HG03439 (cell line): ENCODE results near the gene BARX1.

Experiments used
- ATAC-seq: cut with Tn5 transposase; IDR thresholded peaks from one replicate; pipeline ENCODE4 v1.9.1; 2021; ENCODE audit warnings: mild to moderate bottlenecking, moderate library complexity; ENCODE audit not compliant: unreplicated experiment

The BARX1 gene

DNA sequence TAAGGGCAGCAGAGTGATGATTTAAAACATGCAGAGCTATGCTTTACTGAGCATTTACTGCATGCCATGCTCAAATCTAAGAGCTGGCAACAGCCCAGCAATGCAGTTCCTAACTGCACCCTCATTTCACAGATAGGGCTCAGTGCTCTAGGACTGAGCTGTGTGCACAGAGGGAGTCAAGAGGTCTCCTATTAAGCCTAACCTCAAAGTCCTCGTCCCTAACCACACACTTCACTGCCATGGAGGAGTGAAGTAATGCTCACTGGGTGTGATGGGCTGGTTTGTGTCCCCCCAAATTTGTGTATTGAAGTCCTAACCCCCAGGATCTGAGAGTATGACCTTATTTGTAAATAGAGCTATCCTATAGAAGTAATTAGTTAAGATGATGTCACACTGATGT, 25.9 kb downstream of the BARX1 start:
- no peak for ATAC-seq

DNA sequence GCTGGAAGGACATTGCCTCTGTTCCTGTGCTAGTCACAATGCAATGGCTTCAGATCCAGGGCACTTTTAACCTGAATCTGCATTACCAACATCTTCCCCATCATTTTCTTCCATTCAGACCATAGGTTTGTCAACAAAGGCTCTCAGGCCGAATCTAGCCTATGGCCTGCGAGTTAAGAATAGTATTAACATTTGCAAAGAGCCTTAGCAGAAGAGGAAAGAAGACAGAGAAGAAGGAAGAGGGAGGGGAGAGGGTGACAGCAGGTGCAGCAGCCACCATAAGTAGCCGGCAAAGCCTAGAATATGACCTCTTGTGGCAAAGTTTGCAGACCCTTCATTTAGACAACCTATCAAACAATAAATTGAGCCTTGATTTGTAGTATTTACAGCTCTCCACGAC, 32.6 kb downstream of the BARX1 start:
- no peak for ATAC-seq

DNA sequence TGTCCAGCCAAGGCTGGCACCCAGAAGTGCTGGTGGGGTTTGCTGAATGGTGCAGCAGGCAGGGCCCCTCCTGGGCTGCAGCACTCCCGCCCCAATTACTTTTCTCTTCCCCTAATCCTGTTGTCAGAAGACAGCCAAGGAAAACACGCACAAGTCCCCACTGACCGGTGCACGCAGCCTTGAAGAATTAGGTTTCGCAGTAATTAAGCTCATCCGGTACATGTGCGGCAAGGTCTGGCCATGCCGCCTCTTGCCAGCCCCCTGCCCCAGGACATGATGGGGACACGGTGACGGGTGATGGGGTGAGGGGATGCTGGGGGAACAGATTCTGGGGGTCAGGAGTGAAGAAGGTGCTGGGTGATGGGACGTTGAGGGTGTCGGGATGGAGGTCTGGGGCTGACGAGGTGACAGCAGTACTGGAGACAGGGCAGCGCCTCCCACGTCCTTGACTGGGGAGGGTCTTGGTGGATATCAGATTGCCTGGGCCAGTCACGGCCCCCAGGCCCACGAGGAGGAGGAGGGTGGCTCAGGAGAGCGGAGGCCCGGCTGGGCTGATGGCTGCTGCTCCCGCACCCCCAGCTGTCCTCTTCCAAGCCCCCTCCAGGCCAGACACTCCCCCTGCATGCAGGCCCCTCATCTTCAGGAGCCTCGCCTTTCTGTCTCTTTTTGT, 34.9 kb downstream of the BARX1 start:
- no peak for ATAC-seq

DNA sequence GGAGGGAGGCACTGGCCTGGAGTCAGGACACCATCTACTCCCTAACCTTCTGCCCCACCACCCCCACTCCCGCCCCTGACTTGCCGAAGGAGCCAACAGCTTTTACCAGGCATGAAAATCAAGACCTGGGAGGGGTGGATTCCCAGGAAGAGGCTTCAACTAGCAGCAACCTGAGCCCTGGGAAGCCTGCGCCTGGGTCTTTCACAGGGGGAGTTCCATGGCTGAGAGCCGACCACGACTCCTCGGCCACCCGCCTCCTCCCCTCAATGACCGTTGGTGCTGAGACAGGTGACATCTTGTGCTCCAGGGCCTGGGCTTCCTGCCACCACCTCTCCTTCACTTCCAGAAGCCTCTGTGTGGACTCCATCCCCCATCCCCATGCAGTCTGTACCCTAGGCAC, 37.1 kb downstream of the BARX1 start:
- no peak for ATAC-seq

DNA sequence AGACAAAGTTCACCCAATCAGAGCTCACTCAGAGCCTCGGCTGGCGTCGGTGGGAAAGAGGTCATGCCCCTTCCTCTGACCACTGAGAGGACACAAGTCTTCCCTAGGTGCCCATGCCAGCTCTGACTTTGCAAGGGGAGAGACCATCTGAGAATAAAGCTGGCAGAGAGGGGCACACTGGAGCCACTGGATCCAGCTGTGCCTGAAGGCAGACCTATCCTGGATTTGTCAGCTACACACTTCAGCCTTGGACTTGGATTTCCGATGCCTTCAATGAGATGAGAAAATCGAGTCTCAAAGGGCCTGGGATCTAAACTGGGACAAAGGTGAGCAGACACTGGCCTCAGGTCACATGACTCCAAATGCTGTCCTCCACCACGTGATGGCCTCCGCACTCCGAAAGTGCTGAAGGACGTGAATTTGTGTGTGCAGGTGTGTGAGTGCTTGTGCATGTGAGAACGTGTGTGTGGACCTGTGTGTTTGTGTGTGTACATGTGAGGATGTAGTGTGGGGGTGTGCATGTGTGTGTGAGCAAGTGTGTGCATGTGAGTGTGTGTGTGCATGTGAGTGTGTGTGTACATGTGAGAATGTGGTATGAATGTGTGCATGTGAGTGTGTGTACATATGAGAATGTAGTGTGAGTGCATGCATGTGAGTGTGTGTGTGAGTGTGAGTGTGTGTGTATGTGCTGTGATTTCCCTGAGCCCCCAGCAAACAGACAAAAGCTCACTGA, 37.9 kb downstream of the BARX1 start:
- no peak for ATAC-seq

DNA sequence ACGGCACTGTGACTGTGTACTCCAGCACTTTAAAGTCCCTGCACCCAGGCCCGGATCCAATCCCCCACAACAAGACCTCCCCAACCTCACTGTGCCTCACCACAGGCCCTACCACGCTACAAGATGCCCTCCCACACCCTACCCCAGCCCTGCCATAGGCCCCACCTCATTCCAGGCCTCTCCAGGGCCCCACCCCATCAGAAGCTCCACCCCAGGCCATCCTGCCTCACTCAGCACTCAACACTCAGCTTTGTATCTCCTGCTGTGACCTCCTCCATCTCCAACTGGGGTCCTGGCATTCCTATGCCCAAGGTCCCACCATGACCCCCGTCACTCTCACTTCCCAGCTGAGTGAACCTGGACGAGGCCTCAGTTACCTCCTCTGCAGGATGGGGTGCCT, 38.8 kb downstream of the BARX1 start:
- no peak for ATAC-seq

DNA sequence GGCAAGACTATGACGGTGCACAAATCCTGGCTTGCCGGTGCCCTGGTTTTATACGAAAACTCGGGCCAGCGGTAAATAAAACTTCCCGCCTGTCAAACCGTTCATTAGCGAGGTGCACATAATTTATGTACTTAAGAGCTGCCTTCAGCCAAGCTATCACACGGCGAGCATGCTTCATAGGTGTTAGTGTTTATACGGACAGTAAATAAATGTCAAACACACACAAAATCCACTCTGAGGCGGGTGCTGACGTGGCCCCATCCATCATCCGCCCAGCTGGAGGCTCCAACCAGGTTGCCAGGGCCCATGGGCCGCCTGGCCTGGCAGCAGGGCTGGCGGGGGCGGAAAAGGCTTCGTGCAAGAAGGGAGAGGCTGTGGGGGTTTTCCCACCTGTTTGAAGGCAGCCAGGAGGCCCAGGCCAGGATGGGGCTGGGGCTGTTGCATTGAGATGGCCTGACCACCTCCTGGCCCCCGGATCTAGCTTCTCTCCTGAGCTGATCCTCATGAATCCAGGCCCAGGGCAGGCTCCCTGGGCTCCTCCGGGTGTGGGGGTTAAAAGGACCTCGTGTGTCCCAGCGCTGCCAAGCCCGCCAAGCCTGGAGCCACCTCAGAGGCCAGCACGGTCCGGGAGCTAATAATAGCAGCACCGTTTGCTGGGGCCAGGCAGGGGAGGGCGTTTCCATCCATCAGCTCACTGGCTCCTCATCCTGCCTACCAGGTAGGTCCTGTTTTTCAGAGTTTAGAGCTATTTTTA, 43.2 kb downstream of the BARX1 start:
- no peak for ATAC-seq

DNA sequence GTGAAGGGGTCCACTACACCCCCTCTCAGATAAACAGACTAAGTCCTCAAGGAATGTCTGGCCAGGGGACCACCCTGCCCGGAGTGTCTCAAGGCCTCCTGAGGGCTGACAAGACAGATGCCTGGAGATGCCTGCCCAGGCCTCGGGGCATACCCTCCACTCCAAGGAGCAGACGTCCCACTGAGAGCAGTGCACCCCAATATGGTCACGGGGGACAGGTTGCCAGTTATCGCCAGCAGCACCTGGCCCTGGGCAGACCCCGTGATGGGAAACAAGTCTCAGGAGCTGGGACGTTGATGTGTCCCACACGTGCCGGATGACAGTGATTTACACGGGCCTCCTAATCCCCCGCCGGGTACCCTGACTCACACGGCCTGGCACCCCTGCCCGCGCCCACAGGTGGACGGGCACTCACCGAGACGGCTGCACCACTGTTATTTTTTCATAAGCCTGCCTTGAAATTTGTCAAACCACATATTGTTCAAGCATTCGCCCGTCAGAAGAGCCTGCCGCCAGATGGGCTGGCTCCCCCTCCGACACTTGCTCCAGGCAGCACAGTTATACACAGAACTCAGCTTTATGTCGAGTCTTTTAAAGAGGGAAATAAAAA, 43.9 kb downstream of the BARX1 start:
- ATAC-seq: no peak

DNA sequence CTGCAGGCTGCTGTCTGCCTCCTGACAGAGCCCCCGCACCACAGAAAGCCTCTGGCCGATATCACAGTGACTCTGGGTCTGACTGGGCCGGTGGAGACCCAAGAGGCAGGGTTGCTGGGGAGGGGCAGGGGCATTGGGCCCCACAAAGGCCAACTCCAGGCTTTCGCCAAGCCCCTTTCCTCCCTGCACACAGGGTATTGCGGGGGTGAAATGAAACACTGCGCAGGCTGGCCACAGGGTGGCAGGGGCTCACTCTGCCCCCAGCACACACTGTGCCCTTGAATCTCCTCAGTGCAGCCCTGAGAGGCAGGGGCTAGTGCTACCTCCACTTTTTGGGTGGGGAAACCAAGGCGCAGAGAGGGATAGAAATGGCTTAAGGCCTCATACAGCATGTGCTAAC, 44.6 kb downstream of the BARX1 start:
- ATAC-seq: no peak

DNA sequence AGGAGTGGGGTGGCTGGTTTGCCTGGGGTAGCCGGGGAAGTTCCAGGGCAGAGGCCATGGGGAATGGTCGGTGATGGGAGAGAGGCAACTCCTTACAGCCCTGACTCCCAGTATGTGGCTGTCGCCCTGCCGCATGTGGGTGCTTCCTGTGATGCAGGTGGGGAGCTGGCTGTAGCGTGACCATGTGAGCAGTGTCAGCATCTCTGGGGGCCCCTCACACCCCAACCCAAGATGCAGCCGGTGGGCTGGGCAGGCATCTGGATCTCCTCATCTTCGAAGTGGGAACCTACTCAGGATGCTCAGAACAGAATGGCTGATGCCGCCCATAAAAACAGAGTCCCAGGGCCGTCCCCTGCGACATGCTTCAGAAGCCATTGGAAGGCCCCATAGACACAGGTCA, 45.0 kb downstream of the BARX1 start:
- no peak for ATAC-seq

DNA sequence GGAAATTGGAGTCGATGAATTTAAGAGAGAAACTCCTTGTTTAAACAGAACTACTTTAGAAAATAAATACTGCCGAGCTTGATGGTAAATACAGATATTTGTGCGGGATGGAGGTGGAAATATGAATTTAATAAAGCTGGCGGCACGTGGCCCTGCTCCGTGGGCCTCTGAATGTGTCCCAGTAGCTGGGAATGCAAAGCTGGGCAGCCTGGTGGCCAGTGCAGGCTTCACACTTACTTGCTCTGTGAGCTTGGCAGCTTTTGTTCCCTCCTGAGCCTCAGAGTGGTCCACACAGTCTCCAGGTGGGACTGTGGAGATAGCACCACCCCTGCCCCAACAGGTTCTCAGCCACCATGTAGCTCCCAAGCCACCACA, 45.9 kb downstream of the BARX1 start:
- no peak for ATAC-seq

DNA sequence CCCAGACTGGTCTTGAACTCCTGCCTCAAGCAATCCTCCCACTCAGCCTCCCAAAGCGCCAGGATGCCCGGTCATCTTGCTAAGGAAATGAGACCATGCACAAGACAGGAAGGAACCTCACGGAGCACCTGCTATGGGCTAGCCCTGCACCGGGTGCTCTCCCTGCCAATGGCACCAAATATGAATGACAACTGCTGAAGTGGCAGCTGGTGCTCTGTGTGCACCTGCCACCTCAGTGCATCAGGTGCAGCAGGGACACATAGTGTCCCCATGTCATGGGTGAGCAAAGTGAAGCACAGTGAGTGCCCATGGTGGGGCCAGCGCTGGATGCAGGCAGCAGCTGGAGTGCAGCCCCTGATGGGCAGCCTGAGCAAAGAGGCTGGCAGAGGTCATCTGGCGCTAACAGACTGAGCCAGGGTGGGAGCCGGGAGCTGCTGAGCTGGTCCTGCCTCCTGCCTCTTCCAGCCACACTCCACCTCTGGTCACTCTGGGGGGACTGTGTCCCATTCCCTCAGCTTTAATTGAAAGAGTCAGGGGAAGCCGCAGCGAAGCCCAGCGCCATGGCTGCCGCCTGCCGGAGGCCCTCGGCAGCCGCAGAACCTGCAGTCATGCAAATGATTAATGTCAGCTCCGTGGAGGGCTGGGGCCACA, 46.4 kb downstream of the BARX1 start:
- ATAC-seq: no peak

DNA sequence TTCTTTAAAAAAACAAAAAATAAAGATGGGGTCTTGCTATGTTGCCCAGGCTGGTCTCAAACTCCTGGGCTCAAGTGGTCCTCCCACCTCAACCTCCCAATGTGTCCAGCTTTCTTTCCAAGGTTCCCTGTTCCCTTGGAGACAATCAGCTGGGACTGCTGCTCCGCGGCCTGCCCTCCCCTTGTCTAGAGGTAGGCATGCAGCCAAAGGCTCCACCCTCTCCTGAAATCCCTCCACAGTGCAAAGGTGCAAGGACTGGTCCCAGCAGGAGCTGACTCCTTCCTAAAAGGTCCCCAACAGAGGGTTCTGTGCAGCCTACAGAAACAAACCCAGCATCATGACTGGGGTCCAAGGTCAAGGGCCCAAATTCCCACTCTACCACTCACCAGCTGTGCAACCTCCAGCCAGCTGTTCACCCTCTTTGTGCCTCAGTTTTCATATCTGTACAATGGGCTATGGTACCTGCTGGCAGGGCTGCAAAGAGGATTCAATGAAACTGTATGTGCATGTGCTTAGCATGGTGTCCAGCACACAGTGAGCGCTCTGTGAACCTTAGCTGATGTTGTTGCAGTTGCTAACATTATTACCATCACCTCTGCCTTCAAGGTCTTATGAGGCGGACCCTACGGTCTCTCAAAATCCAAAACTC, 47.5 kb downstream of the BARX1 start:
- no peak for ATAC-seq

DNA sequence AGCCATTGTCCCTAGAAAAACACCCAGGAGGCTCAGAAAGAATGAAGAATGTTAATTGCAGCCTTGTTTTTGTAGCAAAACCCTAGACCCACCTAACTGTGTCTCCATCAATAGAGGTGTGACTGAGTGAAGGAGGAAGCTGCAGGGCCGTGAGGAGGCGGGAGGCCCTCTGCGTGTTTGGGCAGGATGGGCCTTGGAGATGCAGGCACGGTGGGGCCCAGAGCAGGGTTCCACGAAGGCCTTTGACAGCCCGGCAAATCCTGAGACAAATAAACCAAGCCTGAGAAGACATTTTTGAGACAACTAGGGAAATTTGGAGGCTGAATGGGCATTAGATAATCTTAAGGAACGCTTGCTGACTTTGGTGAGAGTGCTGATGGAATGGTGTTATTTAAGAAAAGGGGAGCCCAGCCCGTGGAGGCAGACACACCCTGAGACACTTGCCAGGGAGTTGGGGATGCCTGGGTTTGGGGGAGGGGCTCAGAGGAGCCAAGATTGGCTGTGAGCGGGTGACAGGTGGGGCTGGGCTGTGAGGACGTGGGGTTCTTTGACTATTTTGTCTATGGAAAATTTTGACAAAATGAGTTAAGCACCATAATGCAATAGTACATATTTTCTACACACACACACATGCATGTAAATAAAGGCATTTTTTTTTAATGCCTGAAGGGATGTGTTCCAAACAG, 48.8 kb downstream of the BARX1 start:
- no peak for ATAC-seq

DNA sequence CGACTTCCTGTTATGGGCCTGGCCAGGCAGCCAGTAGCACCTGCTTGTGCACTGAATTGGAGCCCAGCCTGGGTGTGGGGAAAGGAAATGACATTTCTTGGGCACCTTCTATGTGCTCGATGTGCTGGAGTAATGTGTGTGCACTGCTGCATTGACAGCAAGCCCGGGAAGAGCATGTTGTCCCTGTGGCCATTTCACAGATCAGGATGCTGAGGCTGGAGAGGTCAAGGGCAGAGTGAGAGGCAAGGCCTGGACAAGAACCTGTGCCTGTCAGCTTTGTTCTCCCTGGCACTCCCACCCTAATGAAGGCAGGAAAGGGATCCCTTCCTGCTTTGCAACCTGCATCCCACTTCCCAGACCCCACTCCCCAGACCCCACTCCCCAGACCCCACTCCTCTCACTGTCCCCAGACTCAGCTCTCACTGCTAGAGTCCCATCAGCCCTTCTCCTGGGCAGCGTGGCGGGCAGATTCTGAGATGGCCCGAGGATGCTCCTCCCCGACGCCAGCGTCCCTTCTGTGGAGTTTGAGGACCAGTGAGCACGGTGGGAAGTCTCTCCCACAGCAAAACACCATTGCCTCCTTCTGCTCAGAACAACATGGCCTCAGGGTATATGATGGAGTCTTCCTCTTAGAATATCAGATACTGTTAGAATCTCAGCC, 49.6 kb downstream of the BARX1 start:
- no peak for ATAC-seq

DNA sequence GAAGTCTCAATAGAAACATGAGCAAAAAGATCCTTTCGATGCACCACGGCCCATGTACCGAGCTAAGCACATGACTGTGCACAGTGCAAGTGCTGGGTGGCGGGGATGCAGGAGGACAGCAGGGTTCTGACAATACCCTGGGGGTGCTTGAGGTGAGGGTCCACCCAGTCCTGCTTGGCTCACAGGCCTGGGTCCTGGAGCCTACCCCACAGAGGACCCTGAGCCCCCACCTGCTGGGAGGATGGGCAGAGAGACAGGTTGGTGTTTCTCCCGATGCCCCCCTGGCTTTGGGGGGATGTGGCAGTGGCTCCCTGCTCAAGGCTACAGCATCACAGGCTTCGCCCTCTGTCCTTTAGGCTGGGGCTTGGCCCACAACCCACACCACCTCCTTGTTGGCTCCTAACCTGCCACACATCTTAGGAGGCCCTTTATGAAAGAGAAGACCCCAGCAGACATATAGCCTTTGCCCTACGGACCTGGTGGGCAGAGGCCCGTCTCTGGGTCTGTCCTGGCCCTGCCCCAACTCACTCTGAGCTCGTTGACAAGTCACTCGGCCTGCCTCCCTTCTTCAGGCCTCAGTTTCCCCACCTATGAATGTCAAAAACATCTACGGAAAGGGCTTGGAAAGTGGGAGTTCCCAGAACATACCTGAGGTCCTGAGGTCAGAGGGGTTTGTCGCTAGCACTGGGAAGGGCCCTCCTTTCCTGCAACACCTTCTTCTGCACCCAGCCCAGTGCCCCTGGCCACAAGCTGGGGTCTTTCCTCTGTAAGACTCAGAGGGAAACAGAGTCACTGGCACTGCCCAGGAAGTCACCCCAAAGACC, 50.3 kb downstream of the BARX1 start:
- no peak for ATAC-seq

DNA sequence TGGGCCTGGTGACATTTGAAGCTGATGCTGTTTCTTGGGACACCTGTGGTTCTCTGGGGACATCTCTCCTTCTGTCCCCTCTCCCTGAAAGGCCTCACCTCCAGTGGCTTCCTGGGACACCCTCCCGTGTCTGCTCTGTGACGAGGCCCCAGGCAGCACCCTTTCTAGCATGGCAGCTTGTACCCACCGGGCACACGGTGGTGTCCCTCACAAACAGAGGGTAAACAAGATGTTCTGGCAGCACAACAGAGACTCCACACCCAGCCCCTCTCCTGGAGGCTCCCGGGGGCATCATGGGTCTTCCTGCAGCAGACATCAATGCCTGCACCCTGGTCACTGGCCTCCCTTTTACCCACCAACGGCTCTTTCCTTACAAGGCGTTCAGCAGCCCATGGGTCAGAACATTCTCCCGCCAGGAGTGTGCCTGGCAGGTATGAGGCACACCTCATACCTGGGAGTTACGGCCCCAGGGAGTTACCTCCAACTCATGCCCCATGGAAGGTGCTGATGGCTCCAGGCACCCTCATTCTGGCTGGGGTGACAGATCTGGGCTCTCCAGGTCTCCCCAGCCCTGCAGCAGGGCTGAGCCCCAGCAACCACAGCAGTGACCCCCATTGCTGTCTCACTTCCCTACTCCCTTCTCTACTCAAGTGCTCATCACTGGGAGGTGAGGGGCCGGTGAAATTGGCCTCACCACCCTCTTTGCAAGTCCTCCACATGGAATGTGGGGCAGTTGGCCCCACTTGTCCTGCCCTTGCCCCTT, 51.1 kb downstream of the BARX1 start:
- no peak for ATAC-seq
